SW 1271 (cell line): ENCODE measurements around the gene VPS13A.
"Not testable (repeated sequence)": the region's sequence is repeated elsewhere in the genome, so short reads cannot be mapped to it uniquely, and the experiment has no call there.

Experiments
- DNase-seq, 2 experiments: peaks; one replicate each; lab custom pipeline; 2025; lab: John Stamatoyannopoulos, UW

Gene VPS13A

DNA sequence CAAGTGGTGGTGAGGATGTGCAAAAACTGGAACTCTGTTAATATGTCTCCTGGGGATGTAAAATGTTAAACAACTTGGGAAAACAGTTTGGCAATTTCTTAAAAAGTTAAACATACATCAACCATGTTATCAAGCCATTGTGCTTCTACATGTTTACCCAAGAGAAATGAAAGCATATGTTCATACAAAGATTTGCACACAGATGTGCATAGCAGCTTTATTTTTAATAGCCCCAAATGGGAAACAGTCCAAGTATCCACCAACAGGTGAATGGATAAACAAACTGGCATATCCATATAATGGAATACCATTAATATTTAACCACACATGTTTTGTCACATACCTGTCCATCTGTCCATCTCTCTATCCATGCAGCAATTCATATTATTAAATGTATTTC is 6.2 kb downstream of the VPS13A start:
- no peak for DNase-seq

DNA sequence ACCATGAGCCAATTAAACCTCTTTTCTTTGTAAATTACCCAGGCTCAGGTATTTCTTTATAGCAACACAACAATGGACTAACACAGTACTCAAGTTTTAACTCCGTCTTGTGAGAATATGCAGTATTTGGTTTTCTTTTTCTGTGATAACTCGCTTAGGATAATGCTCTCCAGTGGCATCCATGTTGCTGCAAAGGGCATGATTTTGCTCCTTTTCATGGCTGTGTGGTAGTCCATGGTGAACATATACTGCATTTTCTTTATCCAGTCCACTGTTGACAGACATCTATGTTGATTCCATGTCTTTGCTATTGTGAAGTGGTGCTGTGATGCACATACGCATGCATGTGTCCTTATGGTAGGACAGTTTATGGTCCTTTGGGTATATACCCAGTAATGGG is 10.9 kb downstream of the VPS13A start:
- no peak for DNase-seq

DNA sequence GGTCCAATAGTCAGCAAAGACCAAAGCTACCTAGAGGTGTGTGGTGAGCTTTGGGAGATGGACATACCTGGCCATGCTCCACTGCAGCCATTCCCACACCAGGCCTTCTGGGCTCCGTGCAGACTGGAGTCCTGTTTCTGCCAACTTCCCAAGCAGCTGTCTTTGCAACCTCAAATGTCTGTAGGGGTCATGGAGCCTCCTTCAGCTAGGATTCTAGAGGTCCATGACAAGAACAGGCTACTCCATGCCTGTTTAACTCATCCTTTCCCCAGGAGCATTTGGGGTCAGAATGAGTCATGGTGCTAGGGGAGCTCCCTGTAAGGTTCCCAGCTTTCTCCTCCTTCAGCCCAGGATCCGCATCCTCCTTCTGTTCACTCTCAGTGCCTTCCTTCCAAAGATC is 17.1 kb downstream of the VPS13A start:
- DNase-seq = no peak

DNA sequence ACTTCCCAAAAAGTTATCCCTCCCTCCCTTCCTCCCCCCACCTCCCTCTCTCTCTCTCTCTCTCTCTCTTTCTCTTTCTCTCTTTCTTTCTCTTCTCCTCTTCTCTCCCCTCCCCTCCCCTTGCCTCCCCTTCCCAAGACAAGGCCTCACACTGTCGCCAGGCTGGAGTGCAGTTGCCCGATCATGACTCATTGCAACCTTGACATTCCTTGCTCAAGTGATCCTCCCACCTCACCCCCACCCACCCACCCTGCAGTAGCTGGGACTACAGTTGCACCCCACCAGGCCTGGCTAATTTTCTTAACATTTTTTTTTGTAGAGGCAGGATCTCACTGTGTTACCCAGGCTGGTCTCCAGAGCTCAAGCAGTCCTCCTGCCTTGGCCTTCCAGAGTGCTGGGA is 32.8 kb downstream of the VPS13A start:
- DNase-seq = no peak

DNA sequence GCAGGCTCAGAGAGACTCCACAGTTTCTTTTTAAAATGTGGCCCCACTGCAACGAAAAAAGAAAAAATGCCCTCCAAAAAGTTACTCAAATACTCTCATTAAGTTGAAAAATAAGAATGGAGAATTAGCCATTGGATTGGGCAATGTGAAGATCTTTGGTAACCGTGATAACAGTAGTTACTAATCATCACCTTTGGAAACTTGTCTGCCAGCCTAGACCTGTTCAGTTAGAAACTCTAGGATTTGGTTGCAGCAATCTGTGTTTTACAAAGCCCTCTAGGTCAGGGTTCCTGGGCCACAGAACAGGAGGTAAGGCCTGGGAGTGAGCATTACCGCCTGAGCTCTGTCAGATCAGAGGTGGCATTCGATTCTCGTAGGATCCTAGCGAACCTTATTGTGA is 34.2 kb downstream of the VPS13A start:
- DNase-seq = no peak

DNA sequence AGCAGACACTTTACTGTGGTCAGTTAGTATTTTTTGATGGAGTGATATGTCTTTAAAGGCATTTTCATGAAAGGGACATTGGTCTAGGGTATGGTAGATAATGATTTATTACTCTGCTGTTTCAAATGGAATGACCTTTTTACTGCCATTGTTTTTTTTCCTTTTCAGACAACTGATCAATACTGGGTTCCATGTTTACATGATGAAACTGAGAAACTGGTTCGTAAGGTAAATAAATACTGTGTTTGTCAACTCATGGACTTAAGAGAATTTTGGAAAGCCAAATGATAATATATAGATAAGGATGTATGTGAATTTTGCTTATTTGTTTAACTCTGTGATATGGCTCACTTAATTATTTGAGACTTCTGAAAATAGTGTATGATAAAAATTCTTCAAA is 35.5 kb downstream of the VPS13A start:
- DNase-seq = no peak

DNA sequence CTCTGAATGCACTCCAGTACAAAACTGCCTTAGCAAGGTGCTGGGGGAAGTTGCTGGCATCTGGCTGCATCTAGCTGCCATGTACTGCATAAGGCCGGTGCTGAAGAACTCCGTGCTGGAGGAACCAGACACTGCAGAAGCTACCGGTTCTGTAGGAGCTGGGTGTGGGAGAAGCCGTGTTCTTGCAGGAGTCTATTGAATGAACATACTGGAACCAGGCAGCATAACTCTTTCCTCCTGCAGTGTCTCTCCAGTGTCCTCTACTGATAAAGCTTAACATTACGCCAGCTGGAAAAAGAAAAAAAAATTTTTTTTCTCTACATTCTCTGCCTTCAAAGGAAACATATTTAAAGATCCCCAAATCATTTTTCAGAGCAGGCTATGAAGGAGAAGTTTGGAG is 38.5 kb downstream of the VPS13A start:
- peak in 1 of 2 experiments; percentile 27 for DNase-seq

DNA sequence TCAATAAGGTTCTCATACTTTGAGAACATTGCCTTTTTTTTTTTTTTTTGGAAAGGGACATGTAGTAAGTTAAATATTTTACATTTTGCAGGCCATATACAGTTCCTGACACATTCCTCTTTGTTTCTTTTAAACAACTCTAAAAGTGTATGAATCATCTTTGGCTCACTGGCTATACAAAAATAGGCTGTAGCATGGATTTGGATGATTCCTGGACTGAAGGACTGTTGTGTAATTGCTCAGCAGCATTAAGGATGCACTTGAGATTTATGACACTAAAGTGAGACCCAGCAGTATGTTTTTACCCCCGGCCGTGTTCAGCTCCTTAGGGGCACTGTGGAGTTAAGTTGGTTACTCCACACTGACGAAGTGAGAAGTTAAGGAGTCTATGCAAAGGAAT is 41.3 kb downstream of the VPS13A start:
- DNase-seq = no peak

DNA sequence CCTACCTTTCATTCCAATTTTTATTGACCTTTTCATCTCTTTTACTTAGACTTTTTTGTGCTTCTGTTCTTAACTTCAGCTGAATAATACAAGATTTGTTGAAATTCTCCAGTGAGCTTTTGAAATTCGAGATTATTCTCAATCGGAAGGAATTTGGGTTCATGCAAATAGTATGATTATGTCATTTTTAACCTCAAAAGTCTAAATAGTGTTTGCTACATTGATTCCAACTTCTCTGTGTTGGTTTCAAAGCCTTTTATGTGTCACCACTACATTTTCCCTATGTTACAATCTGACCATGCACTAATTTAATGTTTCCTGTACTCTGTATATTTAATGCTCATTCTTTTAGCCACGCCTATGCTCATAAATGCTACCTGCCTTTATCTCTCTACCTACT is 44.1 kb downstream of the VPS13A start:
- no peak for DNase-seq

DNA sequence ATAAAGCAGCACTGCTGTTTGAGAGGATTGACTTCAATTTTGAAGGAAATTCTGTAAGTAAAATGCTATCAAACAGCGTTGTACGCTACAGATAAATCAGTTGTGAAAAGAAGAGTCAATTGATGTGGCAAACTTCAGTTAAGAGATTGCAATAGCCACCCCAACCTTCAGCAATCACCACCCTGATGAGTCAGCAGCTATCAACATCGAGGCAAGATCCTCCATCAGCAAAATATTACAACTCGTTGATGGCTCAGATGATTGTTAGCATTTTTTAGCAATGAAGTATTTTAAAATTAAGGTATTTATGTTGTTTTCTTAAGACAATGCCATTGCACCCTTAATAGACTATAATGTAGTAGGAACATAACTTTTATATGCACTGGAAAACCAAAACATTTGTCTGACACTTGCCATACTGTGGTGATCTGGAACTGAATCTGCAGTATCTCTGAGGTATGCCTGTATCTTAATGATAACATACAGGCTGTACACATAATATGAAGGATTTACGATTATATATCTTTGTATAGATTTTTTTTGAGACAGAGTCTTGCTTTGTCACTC is 47.5 kb downstream of the VPS13A start:
- DNase-seq = no peak

DNA sequence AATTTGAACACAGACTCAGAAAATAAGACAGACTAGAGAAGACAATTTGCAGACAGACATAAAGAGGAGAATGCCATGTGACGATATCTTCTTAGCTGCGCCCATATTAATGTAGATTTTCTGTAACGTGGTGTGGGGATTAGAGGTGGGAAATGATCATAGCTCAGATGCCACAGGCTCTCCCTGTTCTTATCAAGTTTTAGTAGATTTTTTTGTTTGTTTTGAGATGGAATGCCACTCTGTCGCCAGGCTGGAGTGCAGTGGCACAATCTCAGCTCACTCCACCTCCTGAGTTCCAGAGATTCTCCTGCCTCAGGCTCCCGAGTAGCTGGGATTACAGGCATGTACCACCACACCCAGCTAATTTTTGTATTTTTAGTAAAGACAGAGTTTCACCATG is 59.4 kb downstream of the VPS13A start:
- no peak for DNase-seq

DNA sequence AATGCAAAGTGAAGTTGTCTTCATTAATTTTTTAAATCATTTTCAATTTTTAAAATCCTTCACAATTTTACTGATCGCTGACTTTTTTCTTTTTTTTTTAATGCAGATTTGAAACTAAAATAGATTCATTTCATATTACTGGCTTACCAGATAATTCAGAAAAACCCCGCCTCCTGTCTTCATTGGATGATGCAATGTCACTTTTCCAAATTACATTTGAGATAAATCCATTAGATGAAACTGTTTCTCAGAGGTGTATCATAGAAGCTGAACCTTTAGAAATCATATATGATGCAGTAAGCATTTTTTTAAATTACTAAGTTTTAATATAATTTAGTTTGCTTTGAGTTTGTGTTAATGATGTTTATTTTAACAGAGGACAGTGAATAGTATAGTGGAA is 60.6 kb downstream of the VPS13A start:
- no peak for DNase-seq

DNA sequence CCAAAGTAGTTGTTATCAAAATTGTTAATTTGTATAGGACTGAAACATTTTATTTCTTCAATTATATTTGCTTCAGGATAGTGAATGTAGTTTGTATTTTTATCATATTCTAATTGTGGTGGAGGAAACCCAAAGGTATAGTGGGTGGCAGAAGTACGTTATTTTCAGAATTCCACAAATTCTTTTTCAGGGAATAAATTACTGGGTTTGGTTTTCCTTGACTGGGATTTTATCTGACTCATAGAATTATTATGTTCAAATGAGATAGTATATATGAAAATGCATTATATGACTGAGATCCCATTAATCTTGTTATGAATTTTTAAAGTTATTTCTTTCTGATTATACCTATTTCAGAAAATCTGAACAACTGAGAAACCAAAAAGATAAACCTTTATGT is 73.7 kb downstream of the VPS13A start:
- no peak for DNase-seq

DNA sequence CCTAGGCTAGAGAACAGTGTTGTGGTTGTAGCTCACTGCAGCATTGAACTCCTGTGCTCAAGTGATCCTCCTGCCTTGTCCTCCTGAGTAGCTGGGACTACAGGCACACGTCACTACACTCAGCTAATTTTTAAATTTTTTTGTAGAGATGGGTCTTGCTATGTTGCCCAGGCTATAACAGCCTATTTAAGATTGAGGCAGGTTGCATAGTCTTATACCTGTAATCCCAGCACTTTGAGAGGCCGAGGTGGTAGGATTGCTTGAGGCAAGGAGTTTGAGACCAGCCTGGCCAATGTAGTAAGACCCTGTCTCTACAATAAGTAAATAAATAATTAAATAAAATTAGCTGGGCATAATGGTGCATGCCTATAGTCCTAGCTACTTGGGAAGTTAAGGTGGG is 79.9 kb downstream of the VPS13A start:
- DNase-seq = no peak

DNA sequence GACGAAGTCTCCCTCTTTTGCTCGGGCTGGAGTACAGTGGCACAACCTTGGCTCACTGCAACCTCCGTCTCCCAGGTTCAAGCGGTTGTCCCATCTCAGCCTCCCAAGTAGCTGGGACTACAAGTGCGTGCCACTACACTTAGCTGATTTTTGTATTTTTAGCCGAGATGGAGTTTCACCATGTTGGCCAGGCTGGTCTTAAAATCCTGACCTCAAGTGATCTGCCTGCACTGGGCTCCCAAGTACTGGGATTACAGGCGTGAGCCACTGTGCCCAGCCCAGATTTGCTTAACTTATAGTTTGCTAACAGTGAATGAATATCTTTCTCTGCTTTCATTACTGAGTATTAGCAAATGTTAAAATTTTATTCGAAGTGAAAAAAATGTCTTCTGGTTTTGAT is 84.3 kb downstream of the VPS13A start:
- no peak for DNase-seq

DNA sequence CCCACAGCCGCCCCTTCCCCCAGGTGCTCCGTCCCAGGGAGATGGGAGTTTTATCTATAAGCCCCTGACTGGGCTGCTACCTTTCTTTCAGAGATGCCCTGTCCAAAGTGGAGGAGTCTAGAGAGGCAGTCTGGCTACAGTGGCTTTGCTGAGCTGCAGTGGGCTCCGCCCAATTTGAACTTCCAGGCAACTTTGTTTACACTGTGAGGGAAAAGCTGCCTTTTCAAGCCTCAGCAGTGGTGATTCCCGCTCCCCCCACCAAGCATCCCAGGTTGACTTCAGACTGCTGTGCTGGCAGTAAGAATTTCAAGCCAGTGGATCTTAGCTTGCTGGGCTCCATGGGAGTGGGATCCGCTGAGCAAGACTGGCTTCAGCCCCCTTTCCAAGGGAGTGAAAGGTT is 90.4 kb downstream of the VPS13A start:
- not testable (repeated sequence) for DNase-seq

DNA sequence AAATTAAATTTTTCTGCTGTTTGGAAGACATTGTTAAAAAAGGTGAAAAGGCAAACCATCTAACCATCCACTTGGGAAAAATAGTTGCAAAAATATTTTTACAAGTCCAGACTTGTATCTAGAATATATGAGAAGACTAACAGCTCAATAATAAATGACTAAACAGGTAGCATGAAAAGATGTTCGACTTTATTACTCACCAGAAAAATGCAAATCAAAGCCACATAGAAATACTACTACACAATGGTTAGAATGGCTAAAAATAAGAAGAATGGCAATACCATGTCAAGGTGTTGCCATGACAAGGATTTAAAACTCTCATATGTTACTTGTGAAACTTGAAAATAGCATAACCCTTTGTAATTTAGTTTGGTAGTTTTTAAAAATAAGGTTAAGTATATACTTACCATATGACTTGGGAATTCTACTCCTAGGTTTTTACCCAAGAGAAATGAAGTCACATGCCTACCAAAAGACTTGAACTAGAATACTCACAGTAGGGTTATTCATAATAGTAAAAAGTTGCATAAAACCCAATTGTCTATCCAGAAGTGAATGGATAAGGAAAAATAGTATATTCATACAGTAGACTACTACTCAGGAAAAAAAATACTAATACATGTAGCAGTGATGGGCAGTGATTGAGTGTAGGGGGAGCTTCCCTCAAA is 93.8 kb downstream of the VPS13A start:
- no peak for DNase-seq

DNA sequence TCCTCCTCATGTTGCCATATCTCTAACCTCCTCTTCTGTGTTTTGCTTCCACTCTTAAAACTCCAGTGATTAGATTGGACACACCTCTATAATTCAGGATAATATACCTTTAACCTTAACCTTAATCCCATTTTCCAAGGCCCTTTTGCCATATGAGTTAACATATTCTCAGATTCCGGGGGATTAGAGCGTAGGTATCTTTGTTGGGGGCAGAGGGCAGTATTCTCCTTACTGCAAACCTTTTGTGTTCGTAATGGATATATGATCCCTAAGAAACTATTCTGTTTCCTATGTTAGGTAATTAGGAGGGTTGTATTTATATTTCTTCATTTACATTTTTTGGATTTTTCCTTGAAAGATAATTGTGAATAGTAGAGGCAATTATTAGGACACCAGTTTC is 99.5 kb downstream of the VPS13A start:
- no peak for DNase-seq

DNA sequence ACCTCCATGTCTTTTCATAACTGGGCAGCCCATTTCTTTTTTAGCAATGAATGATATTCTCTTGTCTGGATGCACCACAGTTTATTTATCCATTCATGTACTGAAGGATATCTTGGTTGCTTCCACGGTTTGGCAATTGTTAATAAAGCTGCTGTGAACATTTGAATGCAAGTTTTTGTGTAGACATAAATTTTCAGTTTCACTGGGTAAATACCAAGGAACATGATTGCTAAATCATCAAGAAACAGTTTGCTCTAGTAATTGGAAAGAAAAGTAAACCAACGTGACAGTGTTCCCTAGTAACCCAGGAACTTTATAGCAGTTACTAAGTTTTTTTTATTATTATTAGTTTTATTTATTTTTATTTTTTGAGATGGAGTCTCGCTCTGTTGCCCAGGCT is 100.4 kb downstream of the VPS13A start:
- no peak for DNase-seq

DNA sequence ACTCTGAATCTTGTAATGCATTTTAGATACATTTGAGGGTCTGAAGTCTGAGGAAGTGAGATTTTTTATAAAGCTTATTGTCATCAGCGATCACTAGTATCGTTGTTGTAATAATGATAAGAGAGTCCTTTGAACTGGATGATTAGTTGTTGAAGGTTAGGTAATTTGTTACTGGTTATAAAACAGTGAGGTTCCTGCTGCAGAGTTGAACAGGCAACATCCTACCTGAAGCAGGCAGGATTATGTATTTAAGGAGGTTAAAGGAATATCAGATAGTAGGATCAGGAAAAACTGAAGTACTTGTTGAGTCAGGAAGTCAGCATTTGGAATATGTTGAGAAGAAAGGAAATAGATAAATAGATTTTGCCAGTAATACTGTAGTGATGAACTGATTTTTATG is 106.7 kb downstream of the VPS13A start:
- no peak for DNase-seq

DNA sequence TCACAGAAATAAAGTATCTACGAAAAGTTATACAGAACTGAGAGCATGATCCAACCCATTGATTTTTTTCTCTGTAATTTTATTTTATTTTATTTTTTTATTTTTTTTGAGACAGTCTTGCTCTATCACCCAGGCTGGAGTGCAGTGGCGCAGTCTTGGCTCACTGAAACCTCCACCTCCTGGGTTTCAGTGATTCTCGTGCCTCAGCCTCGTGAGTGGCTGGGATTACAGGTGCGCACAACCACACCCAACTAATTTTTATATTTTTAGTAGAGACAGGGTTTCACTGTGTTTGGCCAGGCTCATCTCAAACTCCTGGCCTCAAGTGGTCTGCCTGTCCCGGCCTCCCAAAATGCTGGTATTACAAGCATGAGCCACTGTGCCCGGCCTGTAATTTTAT is 107.3 kb downstream of the VPS13A start:
- no peak for DNase-seq

DNA sequence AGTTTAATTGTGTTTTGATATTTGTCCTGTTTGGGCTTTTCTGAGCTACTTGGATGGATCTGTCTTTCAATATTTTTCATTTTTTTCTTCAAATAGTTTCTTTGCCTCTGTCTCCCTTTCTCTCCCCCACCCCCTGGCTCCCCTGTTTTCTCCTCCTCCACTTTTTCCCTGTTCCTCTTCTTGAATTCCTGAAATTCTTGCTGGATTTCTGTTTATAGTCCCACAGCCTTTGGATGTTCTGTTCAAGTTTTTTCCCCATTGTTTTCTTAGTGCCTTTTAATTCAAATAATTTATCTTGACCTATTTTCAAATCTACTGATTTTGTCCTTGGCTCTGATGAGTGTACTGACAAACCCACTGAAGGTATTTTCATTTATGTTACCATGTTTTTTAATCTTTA is 113.0 kb downstream of the VPS13A start:
- no peak for DNase-seq

DNA sequence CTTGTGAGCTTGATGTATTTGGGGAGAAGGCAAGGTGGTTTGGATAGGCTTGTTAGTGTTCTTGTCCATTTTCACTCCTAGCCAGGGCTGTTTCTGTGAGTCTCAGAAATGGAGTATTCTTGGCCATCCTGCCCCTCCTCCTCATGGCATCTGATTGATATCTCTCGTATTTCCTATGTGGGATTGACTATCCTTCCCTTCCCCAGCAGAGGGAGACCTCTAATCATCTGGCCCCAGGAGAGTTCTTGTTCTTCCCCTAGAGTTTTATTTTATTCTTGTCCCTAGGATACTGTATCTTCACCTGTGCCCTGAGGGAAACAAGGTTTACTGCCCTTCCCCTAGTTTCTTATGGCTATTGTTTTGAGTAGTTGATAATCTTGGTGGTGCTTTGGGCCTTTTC is 114.4 kb downstream of the VPS13A start:
- no peak for DNase-seq

DNA sequence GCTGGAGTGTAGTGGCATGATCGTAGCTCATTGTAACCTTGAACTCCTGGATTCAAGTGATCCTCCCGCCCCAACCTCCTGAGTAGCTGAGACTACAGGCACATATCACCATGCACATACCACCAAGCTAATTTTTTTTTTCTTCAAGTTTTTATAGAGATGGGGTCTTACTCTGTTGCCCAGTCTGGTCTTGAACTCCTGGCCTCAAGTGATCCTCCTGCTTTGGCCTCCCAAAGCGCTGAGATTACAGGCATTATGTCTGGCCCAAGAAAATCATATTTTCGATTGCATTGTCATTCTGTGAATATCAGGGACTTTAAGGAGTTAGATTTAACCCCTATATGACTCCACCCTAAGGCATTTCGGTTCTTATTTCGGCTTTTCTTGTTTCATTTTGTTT is 116.6 kb downstream of the VPS13A start:
- no peak for DNase-seq
